ENCODE results near the gene NDUFA8.

DNA sequence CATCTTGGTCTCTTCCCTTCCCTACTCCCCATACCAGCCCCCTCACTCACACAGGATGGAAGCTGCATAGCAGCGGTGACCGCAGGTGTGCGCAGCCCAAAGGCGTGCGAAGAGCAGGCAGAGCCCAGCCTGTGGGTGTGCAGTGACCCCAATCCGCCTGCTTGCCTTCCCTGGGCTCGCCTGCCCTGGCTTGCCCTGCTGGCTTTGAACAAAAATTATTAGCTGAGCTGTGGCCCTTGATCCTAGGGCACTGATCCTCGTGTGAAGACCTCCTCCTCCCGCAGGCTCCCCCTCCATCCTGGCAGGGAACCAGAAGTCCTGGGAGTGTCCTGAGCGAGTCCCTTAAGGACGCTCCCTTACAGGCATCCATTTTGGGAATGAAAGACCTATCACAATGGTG is 32.0 kb upstream of the NDUFA8 start:
- TF ChIP-seq FOXM1 (IDR thresholded peaks at IDR 0.05; ENCODE audit: low read depth) (no peak), FOSL2 (IDR thresholded peaks at IDR 0.05; ENCODE audit: borderline replicate concordance, low read depth) (no peak), POLR2AphosphoS5 (IDR thresholded peaks at IDR 0.05; ENCODE audit: low read depth, low read length) (no peak), CHD2 (IDR thresholded peaks at IDR 0.05; ENCODE audit: low read length, partially characterized antibody) (no peak), FOXJ3 (CRISPR knock-in tag; IDR thresholded peaks at IDR 0.05) (no peak), RFX5 (IDR thresholded peaks at IDR 0.05; ENCODE audit: low read length) (no peak), EZH2phosphoT487 (IDR thresholded peaks at IDR 0.05; ENCODE audit: borderline replicate concordance, low read depth) (no peak), TAF1 (IDR thresholded peaks at IDR 0.05; ENCODE audit: borderline replicate concordance, low read depth, low read length) (no peak)
- TF ChIP-seq, protein P1, sequence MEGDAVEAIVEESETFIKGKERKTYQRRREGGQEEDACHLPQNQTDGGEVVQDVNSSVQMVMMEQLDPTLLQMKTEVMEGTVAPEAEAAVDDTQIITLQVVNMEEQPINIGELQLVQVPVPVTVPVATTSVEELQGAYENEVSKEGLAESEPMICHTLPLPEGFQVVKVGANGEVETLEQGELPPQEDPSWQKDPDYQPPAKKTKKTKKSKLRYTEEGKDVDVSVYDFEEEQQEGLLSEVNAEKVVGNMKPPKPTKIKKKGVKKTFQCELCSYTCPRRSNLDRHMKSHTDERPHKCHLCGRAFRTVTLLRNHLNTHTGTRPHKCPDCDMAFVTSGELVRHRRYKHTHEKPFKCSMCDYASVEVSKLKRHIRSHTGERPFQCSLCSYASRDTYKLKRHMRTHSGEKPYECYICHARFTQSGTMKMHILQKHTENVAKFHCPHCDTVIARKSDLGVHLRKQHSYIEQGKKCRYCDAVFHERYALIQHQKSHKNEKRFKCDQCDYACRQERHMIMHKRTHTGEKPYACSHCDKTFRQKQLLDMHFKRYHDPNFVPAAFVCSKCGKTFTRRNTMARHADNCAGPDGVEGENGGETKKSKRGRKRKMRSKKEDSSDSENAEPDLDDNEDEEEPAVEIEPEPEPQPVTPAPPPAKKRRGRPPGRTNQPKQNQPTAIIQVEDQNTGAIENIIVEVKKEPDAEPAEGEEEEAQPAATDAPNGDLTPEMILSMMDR (IDR thresholded peaks at IDR 0.05): no peak
- TF ChIP-seq, protein P2, sequence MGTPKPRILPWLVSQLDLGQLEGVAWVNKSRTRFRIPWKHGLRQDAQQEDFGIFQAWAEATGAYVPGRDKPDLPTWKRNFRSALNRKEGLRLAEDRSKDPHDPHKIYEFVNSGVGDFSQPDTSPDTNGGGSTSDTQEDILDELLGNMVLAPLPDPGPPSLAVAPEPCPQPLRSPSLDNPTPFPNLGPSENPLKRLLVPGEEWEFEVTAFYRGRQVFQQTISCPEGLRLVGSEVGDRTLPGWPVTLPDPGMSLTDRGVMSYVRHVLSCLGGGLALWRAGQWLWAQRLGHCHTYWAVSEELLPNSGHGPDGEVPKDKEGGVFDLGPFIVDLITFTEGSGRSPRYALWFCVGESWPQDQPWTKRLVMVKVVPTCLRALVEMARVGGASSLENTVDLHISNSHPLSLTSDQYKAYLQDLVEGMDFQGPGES (IDR thresholded peaks at IDR 0.05; ENCODE audit: low read depth, low read length): no peak
- TF ChIP-seq, protein P3, sequence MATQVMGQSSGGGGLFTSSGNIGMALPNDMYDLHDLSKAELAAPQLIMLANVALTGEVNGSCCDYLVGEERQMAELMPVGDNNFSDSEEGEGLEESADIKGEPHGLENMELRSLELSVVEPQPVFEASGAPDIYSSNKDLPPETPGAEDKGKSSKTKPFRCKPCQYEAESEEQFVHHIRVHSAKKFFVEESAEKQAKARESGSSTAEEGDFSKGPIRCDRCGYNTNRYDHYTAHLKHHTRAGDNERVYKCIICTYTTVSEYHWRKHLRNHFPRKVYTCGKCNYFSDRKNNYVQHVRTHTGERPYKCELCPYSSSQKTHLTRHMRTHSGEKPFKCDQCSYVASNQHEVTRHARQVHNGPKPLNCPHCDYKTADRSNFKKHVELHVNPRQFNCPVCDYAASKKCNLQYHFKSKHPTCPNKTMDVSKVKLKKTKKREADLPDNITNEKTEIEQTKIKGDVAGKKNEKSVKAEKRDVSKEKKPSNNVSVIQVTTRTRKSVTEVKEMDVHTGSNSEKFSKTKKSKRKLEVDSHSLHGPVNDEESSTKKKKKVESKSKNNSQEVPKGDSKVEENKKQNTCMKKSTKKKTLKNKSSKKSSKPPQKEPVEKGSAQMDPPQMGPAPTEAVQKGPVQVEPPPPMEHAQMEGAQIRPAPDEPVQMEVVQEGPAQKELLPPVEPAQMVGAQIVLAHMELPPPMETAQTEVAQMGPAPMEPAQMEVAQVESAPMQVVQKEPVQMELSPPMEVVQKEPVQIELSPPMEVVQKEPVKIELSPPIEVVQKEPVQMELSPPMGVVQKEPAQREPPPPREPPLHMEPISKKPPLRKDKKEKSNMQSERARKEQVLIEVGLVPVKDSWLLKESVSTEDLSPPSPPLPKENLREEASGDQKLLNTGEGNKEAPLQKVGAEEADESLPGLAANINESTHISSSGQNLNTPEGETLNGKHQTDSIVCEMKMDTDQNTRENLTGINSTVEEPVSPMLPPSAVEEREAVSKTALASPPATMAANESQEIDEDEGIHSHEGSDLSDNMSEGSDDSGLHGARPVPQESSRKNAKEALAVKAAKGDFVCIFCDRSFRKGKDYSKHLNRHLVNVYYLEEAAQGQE (IDR thresholded peaks at IDR 0.05; ENCODE audit: low read depth, low read length): no peak
- TF ChIP-seq, protein P4, sequence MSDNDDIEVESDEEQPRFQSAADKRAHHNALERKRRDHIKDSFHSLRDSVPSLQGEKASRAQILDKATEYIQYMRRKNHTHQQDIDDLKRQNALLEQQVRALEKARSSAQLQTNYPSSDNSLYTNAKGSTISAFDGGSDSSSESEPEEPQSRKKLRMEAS (IDR thresholded peaks at IDR 0.05; ENCODE audit: low read depth): no peak
- TF ChIP-seq, protein P5, sequence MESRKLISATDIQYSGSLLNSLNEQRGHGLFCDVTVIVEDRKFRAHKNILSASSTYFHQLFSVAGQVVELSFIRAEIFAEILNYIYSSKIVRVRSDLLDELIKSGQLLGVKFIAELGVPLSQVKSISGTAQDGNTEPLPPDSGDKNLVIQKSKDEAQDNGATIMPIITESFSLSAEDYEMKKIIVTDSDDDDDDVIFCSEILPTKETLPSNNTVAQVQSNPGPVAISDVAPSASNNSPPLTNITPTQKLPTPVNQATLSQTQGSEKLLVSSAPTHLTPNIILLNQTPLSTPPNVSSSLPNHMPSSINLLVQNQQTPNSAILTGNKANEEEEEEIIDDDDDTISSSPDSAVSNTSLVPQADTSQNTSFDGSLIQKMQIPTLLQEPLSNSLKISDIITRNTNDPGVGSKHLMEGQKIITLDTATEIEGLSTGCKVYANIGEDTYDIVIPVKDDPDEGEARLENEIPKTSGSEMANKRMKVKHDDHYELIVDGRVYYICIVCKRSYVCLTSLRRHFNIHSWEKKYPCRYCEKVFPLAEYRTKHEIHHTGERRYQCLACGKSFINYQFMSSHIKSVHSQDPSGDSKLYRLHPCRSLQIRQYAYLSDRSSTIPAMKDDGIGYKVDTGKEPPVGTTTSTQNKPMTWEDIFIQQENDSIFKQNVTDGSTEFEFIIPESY (IDR thresholded peaks at IDR 0.05; ENCODE audit: borderline replicate concordance, low read depth): no peak

Measured in SK-N-SH (cell line).